Measurements from ENCODE around the gene LGALS7B.

LGALS7B gene

DNA sequence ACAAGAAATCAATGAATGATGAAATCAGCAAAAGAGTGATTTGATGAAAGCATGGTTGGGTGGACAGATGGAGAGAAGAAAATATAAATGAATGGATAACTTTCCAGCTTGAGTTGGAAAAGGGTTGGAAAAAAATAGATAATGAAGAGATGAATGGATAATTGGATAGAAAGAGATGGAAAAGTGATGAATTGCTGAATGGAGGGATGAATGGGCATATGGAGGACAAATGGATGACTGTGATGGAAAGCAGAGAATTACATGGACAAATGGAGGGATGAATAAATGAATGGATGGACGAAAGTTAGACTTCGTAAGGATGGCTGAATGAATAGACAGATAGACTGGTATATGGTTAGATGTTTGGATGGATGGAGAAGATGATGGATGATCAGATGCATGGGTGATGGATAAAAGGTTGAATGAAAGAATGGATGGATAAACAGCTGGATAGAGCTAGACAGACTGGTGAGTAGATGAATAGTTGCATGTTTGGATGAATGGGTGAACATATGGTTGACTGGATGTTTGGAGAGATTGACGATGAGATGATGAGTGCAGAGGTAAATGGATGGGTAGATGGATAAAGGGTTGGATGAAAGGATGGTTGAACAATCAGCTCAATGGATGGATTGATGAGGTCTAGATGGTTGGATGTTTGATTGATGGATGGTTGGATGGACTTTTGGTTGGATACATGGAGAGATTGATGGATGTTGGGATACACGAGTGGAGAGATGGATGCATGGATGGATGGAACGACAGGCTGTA lies 11.8 kb downstream of the LGALS7B start:
- Histone ChIP-seq H3K9me3 (replicated peaks; ENCODE audit: insufficient read depth, low read length) (no peaks in the 10 kb centered on the region), H3K27ac (ENCODE audit: low read length) (no peak overlapping the region), H3K9ac (ENCODE audit: low read length) (no peak overlapping the region), H3K4me3 (ENCODE audit: low read length) (no peak overlapping the region), H3F3A (ENCODE audit: insufficient read depth, low read length) (no peaks in the 10 kb centered on the region), H2AFZ (ENCODE audit: low read length) (no peak overlapping the region), H3K4me1 (ENCODE audit: low read length) (no peaks in the 10 kb centered on the region), H3K27me3 (replicated peaks; ENCODE audit: insufficient read depth, low read length) (peaks cover 52% of the 10 kb centered on the region), H3K9me2 (replicated peaks; ENCODE audit: insufficient read depth, low read length) (no peaks in the 10 kb centered on the region), H3K36me3 (replicated peaks; ENCODE audit: insufficient read depth, low read length) (no peaks in the 10 kb centered on the region), H4K20me1 (ENCODE audit: insufficient read depth, low read length) (no peaks in the 10 kb centered on the region), H3K79me2 (ENCODE audit: low read length) (no peaks in the 10 kb centered on the region), H3K4me2 (ENCODE audit: low read depth, low read length) (no peak overlapping the region)
- TF ChIP-seq EZH2phosphoT487 (IDR thresholded peaks at IDR 0.05; ENCODE audit: low read length) (no peak), EZH2 (optimal IDR thresholded peaks at IDR 0.05; ENCODE audit: low read depth, low read length) (no peak)
- TF ChIP-seq, protein P1, sequence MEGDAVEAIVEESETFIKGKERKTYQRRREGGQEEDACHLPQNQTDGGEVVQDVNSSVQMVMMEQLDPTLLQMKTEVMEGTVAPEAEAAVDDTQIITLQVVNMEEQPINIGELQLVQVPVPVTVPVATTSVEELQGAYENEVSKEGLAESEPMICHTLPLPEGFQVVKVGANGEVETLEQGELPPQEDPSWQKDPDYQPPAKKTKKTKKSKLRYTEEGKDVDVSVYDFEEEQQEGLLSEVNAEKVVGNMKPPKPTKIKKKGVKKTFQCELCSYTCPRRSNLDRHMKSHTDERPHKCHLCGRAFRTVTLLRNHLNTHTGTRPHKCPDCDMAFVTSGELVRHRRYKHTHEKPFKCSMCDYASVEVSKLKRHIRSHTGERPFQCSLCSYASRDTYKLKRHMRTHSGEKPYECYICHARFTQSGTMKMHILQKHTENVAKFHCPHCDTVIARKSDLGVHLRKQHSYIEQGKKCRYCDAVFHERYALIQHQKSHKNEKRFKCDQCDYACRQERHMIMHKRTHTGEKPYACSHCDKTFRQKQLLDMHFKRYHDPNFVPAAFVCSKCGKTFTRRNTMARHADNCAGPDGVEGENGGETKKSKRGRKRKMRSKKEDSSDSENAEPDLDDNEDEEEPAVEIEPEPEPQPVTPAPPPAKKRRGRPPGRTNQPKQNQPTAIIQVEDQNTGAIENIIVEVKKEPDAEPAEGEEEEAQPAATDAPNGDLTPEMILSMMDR (IDR thresholded peaks at IDR 0.05; ENCODE audit: low read length), result no peak
- no peak for DNase-seq

DNA sequence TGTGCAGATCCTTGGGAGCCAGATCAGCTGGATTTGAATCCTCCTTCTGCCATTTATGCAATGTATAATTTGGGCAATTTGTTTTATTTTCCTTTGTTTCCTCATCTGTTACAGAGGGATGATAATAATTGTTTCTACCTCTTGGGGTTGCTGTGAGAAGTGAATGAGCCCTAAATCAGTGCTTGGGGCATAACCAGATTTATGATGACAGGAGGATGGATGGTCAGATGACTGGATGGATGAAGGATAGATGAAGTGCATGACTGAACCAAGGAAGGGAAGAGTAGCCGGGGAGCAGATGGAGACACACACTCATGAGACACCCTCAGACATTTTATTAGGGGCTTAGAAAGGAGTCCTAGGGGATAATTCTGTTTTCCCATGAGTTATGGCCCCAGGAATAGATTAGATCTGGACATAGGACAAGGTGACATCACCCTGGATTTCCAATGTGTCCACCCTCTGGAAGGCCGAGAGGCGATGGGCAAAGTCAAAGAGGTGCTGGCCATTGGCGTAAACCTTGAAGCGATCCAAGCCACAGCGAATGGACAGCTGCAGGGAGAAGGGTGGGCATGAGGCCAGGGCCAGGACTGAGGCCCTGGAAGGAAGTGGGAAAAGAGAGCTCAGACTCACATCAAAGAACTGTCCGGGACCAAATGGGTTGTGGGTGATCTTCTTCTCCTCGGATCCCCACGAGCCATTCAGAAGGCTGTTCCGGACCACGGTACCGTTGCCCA lies 12.5 kb downstream of the LGALS7B start:
- no peak for DNase-seq
- Histone ChIP-seq H3F3A (ENCODE audit: insufficient read depth, low read length) (no peaks in the 10 kb centered on the region), H3K9me3 (replicated peaks; ENCODE audit: insufficient read depth, low read length) (no peaks in the 10 kb centered on the region), H3K9me2 (replicated peaks; ENCODE audit: insufficient read depth, low read length) (no peaks in the 10 kb centered on the region), H3K79me2 (ENCODE audit: low read length) (no peaks in the 10 kb centered on the region), H3K27me3 (replicated peaks; ENCODE audit: insufficient read depth, low read length) (peaks cover 48% of the 10 kb centered on the region), H3K27ac (ENCODE audit: low read length) (no peak overlapping the region), H3K4me3 (ENCODE audit: low read length) (no peak overlapping the region), H3K4me1 (ENCODE audit: low read length) (no peaks in the 10 kb centered on the region), H3K4me2 (ENCODE audit: low read depth, low read length) (no peak overlapping the region), H4K20me1 (ENCODE audit: insufficient read depth, low read length) (no peaks in the 10 kb centered on the region), H3K9ac (ENCODE audit: low read length) (no peak overlapping the region), H2AFZ (ENCODE audit: low read length) (no peak overlapping the region), H3K36me3 (replicated peaks; ENCODE audit: insufficient read depth, low read length) (no peaks in the 10 kb centered on the region)
- TF ChIP-seq EZH2phosphoT487 (IDR thresholded peaks at IDR 0.05; ENCODE audit: low read length), result no peak
- TF ChIP-seq, protein P1 (IDR thresholded peaks at IDR 0.05; ENCODE audit: low read length), result no peak
- no peak for TF ChIP-seq EZH2 (optimal IDR thresholded peaks at IDR 0.05; ENCODE audit: low read depth, low read length)

DNA sequence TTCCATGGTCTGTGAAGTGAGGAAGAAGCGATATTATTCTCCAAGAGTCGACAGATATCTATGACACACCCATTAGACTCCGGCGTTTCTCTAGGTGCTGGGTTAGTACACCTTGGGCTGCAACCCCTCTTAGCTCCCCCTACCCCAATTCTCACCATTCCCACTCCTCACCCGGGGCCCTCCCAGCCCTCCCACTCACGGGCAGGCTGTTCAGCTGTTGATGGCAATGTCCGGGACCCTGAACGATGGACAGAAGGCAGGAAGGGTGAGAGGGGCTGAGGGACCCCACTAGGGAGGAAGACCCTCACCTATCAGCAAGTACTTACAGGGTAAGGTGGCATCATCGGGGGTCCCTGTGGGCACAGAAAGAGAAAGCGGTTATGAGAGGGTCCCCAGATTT lies 14.5 kb downstream of the LGALS7B start:
- Histone ChIP-seq H4K20me1 (ENCODE audit: insufficient read depth, low read length) (no peaks in the 10 kb centered on the region), H3K9me3 (replicated peaks; ENCODE audit: insufficient read depth, low read length) (no peaks in the 10 kb centered on the region), H3F3A (ENCODE audit: insufficient read depth, low read length) (no peaks in the 10 kb centered on the region), H3K4me3 (ENCODE audit: low read length) (no peak overlapping the region), H2AFZ (ENCODE audit: low read length) (no peak overlapping the region), H3K79me2 (ENCODE audit: low read length) (no peaks in the 10 kb centered on the region), H3K4me1 (ENCODE audit: low read length) (no peaks in the 10 kb centered on the region), H3K36me3 (replicated peaks; ENCODE audit: insufficient read depth, low read length) (no peaks in the 10 kb centered on the region), H3K9me2 (replicated peaks; ENCODE audit: insufficient read depth, low read length) (no peaks in the 10 kb centered on the region), H3K9ac (ENCODE audit: low read length) (no peak overlapping the region), H3K27me3 (replicated peaks; ENCODE audit: insufficient read depth, low read length) (peaks cover 50% of the 10 kb centered on the region), H3K4me2 (ENCODE audit: low read depth, low read length) (no peak overlapping the region), H3K27ac (ENCODE audit: low read length) (no peak overlapping the region)
- TF ChIP-seq, protein P1 (IDR thresholded peaks at IDR 0.05; ENCODE audit: low read length), result no peak
- TF ChIP-seq EZH2 (optimal IDR thresholded peaks at IDR 0.05; ENCODE audit: low read depth, low read length), result no peak
- TF ChIP-seq EZH2phosphoT487 (IDR thresholded peaks at IDR 0.05; ENCODE audit: low read length), result no peak
- no peak for DNase-seq

Data from MM.1S (cell line).